Fibroblast of skin of right biceps (primary cell): ENCODE data around the gene UMOD.
A peak's percentile ranks its signal among the peaks of the same experiment; 100 is the strongest.

Source experiments
- DNase-seq: peaks from one replicate; pipeline ENCODE4 v3.0.0-alpha.2; 2013

Gene UMOD

DNA sequence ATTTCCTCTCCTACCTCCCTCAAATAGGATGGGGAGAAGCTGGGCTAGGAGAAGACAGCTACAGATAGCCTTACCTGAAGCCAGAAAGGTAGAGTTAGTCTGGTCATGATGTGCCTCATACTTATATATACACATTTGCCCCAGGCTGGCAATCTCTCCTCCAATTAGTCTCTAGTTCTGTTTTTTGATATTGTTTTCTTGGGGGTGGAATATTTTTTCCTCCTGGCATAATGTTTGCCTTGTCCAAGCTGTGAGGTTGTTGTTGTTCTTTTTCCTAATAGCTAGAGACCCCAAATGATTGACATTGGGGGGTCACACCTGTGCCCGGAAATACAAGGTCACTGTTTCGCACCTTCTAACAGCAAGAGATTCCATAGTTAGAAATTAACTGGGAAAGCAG lies at the start of gene UMOD:
Gene UMOD, minus strand, starts transcription at position 101 of the 400 bp plus-strand sequence. CDS start 1,978 bp downstream, outside the sequence.
- no peak for DNase-seq

DNA sequence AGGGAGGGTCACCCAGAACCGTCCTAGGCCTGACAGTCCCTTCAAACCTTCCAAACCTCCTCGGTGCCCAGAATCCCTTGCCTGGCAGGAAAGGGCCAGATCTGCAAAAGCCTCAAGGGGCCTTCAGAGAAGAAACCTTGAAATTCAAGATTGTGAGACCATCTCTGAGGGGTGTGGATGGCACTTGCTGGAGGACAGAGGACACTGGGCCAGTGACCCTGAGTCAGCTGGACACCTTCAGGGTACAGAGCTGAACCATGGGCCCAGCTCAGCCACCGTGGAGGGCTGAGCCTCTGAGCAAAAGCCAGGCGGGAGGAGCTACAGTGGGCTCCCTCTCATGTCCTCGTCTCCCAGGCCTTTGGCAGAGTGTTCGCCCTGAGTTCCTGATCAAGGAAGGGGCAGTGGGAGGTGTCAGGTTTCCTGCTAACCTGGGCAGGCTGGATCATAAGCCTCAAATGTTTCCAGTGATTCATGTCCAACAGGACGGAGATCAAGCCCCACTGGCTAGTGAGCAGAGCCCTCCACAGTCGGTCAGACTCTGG lies 49.0 kb upstream of the UMOD start:
- no peak for DNase-seq

DNA sequence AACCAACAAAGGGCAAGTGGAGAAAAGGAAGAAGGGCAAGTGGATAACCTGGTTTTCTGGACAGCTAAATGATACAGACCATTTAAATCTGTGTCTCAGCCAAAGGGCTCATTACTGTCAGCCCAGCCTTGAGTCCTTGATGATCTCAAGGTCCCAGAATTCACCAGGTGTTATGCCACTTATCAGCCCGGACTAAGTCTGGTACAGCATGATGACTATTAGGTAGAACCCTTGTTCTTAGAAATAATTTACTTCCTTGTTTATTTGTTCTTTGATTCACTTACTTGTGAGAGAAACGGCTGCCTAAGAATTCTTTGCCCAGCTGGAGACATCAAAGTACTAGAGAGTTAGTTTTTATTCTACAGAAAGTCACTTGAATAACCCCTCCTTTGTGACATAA lies 48.6 kb upstream of the UMOD start:
- no peak for DNase-seq

DNA sequence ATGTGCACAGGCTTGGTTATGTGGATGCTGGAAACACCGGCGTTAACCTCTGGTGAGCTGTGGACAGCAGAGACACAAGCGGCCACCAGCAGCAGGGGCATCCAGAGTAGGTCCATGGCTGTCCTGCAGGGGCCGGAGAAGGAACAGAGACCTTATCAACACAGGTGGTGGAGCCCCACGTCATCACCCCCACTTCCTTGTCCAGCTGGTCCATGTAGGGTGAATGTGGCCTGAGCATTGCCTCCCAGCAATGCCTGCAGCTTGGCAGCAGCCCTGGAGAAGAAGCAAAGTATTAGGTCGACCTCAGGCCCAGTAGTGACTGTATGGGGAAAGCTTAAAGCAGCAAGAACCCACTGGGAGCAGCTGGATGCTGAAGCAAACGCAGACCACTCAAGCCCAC lies 46.7 kb upstream of the UMOD start:
- DNase-seq = no peak

DNA sequence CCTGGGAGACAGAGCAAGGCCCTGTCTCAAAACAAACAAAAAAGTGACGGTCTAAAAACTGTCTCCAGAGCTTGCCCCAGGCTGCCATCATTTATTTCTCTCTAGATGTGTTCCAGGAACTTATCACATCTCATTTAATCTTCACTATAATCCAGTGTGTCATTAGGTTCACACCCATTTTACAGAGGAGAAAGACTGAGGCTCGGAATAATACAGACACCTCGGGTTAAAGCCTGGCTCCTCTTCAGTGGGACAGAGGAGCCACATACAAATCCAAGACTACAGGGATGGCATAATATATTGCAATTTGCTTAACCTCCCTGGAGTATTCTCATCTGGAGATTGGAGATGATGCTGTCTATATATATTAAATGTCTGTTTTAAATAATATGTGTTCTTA lies 46.1 kb upstream of the UMOD start:
- no peak for DNase-seq

- no peak for DNase-seq
Measured at GRCh38 chr16:20397468-20398074, 45.1 kb upstream of the UMOD start.

DNA sequence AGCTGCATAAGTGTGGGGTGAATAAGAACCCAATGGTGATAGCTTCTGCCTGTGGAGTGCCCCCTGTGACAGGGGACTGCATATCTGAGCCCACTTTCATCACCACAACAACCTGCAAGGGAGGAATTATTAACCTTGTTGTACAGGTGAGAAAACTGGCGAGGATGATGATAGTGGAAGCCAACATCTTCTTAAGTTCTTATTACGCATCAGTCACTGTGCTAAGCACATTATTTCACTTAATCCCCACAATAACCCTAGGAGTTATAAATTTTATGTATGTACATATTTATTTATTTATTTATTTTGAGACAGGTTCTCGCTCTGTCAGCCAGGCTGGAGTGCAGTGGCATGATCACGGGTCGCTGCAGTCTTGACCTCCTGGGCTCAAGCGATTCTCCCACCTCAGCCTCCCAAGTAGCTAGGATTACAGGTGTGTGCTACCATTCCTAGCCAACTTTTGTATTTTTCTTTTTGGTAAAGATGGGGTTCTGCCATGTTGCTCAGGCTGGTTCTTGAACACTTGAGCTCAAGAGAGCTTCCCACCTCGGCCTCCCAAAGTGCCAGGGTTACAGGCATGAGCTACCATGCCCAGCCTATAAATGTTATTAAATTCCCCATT lies 44.4 kb upstream of the UMOD start:
- no peak for DNase-seq

GRCh38 chr16:20395946-20396345 lies 43.4 kb upstream of the UMOD start:
- DNase-seq = no peak

GRCh38 chr16:20393801-20394577 lies 41.5 kb upstream of the UMOD start:
- DNase-seq = no peak

GRCh38 chr16:20391045-20391444 lies 38.5 kb upstream of the UMOD start:
- DNase-seq = no peak

GRCh38 chr16:20388854-20389253 lies 36.3 kb upstream of the UMOD start:
- DNase-seq = no peak

DNA sequence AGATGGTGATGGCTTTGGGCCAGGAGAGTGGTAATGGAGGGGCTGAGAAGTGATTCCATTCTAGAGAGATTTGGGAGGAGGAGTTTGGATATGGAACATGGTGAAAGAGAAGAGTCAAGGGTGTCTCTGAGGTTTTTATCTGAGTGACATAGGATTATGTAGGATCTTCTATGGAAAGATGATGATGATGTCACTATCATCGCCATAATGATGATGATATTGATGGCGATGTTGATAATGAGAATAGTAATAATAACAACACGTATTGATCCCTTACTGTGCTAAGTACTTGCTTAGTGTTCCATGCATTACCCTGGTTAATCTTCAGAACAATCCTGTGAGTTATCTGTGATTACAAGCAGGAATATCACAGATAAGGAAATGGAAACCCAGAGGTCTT lies 35.5 kb upstream of the UMOD start:
- DNase-seq = no peak

DNA sequence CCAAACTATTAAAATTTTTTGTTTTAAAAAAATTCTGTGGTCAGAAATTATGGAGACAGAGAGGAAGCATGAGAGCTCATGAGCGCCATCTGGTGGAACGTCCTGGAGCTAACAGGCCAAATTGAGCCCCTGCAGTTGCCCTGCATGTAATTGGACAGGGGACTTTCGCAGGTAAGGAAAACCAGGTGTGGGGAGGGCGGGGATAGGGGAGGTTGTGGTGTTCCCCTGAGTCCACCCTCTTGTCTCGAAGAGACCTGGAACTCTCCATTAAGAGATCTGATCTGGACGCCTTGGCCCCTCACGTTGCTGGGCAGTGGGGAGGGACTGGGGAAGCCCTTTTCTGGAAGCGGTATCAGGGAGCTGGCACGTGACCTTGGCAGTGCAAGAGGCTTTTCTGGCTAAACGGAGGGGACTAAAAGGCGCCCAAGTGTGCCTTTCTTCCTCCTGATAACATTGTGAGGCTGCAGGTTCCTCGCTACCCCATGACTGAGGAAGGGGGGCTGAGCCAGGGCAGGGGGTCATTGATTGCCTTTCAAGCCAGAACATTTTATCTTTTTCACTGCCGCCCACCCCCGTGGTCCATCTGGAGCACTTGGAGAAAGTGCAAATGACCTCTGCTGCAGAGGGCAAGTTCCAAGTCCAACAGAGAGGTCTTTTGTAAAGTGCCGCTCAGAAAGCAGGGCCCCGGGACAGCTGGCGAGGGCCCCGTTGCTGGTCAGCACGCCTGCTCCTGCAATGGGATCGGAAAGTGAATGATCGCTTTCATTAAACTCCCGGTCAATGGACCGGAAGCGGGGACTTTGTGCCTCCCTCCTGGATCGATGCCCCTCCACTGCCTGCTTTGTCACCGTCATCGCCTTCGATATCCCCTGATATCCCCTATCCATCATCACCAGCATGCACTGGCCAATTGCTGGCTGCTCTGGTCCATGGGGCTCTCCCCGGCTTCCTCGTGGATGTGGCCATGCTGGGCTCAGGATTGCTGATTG lies 33.6 kb upstream of the UMOD start:
- DNase-seq = peak; percentile 25

GRCh38 chr16:20383106-20384029 lies 30.9 kb upstream of the UMOD start:
- DNase-seq = peak; percentile 44

DNA sequence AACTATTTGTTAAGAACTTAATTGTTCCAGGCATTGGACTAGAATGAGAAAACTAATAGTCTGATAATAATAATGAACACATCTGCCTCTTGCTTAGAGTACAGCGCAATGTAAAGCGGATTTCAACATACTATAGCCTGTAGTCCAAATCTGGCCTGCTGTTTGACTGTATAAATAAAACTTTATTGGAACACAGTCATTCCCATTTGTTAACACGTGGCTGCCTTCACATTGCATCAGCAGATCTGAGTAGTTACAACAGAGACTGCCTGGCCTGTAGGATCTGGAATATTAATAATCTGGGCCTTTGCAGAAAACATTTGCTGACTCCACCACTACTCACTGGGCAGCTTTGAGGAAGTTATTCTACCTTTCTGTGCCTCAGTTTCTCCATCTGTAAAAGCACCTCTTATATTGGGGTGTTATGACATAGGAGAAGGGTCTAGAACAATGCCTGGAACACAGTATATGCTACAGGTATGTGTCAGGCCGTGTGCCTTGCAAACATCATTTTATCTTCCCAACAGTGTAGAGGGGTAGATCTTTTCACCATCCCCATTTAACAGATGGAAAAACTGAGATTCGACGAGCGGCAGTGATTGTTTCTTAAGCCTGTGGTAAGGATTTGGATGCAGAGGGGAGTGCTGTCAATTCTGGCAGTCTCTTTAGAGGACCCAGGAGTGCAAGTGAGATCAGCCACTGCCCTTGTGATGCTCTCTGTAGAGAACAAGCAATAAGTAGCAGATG lies 29.9 kb upstream of the UMOD start:
- no peak for DNase-seq

DNA sequence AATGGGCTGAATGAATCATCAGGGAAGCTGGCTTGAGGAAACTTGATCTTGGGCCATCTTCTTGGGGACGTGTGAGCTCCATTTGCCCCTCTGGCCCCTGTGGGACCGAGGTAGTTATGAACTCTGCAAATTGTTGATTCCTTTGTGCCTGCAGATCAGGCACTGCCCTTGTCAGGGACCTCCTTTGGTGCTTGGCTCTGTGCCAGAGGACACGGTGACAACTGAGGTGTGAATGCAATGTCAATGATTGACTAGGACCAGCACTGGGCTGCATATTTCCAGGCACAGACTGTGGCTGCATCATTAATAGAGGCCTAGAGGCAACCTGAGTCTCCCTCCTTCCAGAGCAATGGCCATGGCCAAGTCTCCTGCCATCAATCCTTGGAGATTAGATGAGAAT lies 28.3 kb upstream of the UMOD start:
- no peak for DNase-seq

GRCh38 chr16:20377181-20377580 lies 24.7 kb upstream of the UMOD start:
- no peak for DNase-seq

- DNase-seq = no peak
Measured at GRCh38 chr16:20372701-20373100, 20.2 kb upstream of the UMOD start.

- no peak for DNase-seq
Measured at GRCh38 chr16:20369452-20370054, 17.0 kb upstream of the UMOD start.

DNA sequence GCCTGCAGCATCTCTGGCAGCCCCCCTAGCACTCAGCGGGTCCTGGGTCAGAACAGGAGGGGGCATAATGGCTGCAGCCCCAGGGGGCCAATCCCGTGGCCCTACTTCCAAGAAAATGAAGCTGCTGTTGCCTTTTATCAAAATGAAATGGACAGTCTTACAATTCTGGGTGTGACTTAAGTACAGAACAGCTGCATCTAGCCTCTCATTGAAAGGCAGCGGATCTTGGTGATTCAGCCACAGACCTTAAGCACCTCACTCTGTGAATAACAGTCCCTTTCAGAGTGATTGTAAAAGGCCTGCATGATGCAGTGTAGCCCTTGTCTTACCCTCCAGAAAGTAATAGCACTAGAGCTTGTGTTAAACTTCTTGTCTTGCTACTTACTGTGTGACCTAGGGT lies 11.5 kb upstream of the UMOD start:
- DNase-seq = no peak
